Spinal cord (tissue), 4 donors: ENCODE results near the gene PALD1. TPM values are rescaled to one million over a fixed set of nuclear protein-coding genes. Genes with fewer than 3 reads are reported as not detected.

ENCODE experiments used
- polyA plus RNA-seq, 2 donors: library from polyadenylated mRNA; unstranded; fragments of 120-200 nt; gene quantifications; one replicate each; pipeline ENCODE4 v1.2.1, GENCODE V29; 2013; ENCODE audit not compliant: insufficient read length in 2 of 2
- total RNA-seq, 2 donors: library from RNA; depleted of rRNA in 1 of 2; stranded (reverse); fragments of 120-200 nt in 1 of 2; fragments of >200 nt in 1 of 2; gene quantifications; one replicate each; pipeline versions ENCODE4 v1.2.3 to v1.2.4, GENCODE V29; 2013 to 2014

PALD1 gene
- total and polyA plus RNA-seq, 4 donors: 10.0 to 26.3 (median 24.1) TPM

Other genes with a start within 250 kb of the PALD1 start
- 100 to 1,000 TPM; 107 to 158 TPM for gene PPA1, start 245.3 kb upstream of the PALD1 start, total RNA-seq
- gene PPA1, start 245.3 kb upstream of the PALD1 start, polyA plus RNA-seq: 100 to 1,000 TPM; 151 to 175 TPM
- gene NPFFR1, start 194.8 kb upstream of the PALD1 start, total RNA-seq: 1 to 10 TPM in 1 of 2 donors, under 1 TPM in 1; 0.50 to 1.8 TPM
- 1 to 10 TPM; 1.5 to 1.7 TPM for gene NPFFR1, start 194.8 kb upstream of the PALD1 start, polyA plus RNA-seq
- 10 to 100 TPM in 1 of 2 donors, 1 to 10 TPM in 1; 7.4 to 13.9 TPM for gene LRRC20, start 96.1 kb upstream of the PALD1 start, total RNA-seq
- gene LRRC20, start 96.1 kb upstream of the PALD1 start, polyA plus RNA-seq: 10 to 100 TPM; 27.0 to 29.1 TPM
- 10 to 100 TPM; 47.6 to 58.4 TPM for gene EIF4EBP2, start 74.6 kb upstream of the PALD1 start, total RNA-seq
- 10 to 100 TPM; 62.4 to 77.5 TPM for gene EIF4EBP2, start 74.6 kb upstream of the PALD1 start, polyA plus RNA-seq
- 1 to 10 TPM; 2.1 to 2.2 TPM for gene NODAL, start 37.1 kb upstream of the PALD1 start, total RNA-seq
- 1 to 10 TPM; 2.6 to 3.1 TPM for gene NODAL, start 37.1 kb upstream of the PALD1 start, polyA plus RNA-seq
- under 1 TPM; 0.40 to 0.44 TPM for gene PRF1, start 124.0 kb downstream of the PALD1 start, total RNA-seq
- under 1 TPM; 0.16 to 0.39 TPM for gene PRF1, start 124.0 kb downstream of the PALD1 start, polyA plus RNA-seq
- gene ADAMTS14, start 193.7 kb downstream of the PALD1 start, total RNA-seq: 1 to 10 TPM; 2.3 to 4.7 TPM
- gene ADAMTS14, start 193.7 kb downstream of the PALD1 start, polyA plus RNA-seq: 1 to 10 TPM; 2.0 to 4.7 TPM